Measurements from ENCODE around the gene DCPS.

DNA sequence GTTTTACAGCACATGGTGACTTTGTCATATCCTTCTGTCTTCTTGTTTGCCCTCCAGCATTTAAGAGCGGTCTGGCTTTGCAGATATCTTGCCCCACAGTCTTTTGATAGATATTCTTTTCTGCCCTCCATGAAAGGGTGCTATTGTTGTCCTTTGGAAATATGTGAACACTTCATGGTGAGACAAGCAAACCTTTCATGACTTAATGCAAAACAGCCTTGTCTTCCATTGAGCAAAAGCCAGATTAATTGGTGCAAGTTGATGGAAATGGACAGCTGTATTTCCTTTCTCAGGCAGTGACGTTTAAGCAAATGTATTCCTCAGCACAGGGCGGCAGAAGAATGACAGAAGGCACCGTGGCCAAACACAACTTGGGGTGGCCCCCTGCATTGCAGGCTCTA is 4.4 kb downstream of the DCPS start:
- TF ChIP-seq, protein P1, sequence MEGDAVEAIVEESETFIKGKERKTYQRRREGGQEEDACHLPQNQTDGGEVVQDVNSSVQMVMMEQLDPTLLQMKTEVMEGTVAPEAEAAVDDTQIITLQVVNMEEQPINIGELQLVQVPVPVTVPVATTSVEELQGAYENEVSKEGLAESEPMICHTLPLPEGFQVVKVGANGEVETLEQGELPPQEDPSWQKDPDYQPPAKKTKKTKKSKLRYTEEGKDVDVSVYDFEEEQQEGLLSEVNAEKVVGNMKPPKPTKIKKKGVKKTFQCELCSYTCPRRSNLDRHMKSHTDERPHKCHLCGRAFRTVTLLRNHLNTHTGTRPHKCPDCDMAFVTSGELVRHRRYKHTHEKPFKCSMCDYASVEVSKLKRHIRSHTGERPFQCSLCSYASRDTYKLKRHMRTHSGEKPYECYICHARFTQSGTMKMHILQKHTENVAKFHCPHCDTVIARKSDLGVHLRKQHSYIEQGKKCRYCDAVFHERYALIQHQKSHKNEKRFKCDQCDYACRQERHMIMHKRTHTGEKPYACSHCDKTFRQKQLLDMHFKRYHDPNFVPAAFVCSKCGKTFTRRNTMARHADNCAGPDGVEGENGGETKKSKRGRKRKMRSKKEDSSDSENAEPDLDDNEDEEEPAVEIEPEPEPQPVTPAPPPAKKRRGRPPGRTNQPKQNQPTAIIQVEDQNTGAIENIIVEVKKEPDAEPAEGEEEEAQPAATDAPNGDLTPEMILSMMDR (IDR thresholded peaks at IDR 0.05): no peak
- no peak for TF ChIP-seq POLR2A (IDR thresholded peaks at IDR 0.05)
- no peak for TF ChIP-seq POLR2AphosphoS5 (IDR thresholded peaks at IDR 0.05)

All from sigmoid colon (tissue), 4 donors.